Heart right ventricle (tissue), 16 donors: ENCODE measurements around the gene LDB2. TPM values are rescaled to one million over a fixed set of nuclear protein-coding genes. Genes with fewer than 3 reads are reported as not detected.

ENCODE experiments used
- ATAC-seq, 8 donors: fragments of 200-7000 bp; cut with Tn5 transposase; one replicate each; pipeline ENCODE4 v1.9.1; 2020; ENCODE audit warnings: mild to moderate bottlenecking in 8 of 8, moderate library complexity in 8 of 8, moderate number of reproducible peaks in 1 of 8
- DNase-seq, 2 donors: peaks; one replicate each; pipeline ENCODE4 v3.0.0-alpha.2; 2020
- H3K27ac ChIP-seq, 10 donors: fragments of 200-600 bp; sonication (generic) in 2 of 10; one replicate each; pipeline versions ENCODE4 v1.5.0 to v1.8.0; 2020 to 2022; ENCODE audit warnings: mild to moderate bottlenecking in 3 of 10
- H3K27me3 ChIP-seq, 7 donors: fragments of 200-600 bp; one replicate each; pipeline ENCODE4 v1.8.0; 2021 to 2022; ENCODE audit warnings: mild to moderate bottlenecking in 2 of 7
- H3K36me3 ChIP-seq, 9 donors: fragments of 200-600 bp; sonication (generic) in 1 of 9; one replicate each; pipeline versions ENCODE4 v1.5.0 to v1.8.0; 2020 to 2022; ENCODE audit warnings: mild to moderate bottlenecking in 2 of 9
- H3K4me1 ChIP-seq, 9 donors: fragments of 200-600 bp; sonication (generic) in 1 of 9; one replicate each; pipeline versions ENCODE4 v1.5.0 to v1.8.0; 2020 to 2022; ENCODE audit warnings: mild to moderate bottlenecking in 4 of 9
- H3K4me3 ChIP-seq, 10 donors: fragments of 200-600 bp; sonication (generic) in 2 of 10; one replicate each; pipeline versions ENCODE4 v1.5.0 to v1.8.0; 2020 to 2022; ENCODE audit warnings: mild to moderate bottlenecking in 7 of 10, moderate library complexity in 2 of 10
- H3K9me3 ChIP-seq, 11 donors: fragments of 200-600 bp in 10 of 11; sonication (generic) in 2 of 11; one replicate each; pipeline versions ENCODE4 v1.5.0 to v1.8.0; 2013 to 2022; ENCODE audit warnings: mild to moderate bottlenecking in 2 of 11, control low read depth in 1 of 11, moderate library complexity in 1 of 11
- CTCF ChIP-seq, 9 donors: fragments of 200-600 bp; sonication (generic) in 2 of 9; IDR thresholded peaks; one replicate each; pipeline versions ENCODE4 v1.5.0 to v1.8.0; 2021 to 2022; ENCODE audit warnings: antibody characterized with exemption in 9 of 9, mild to moderate bottlenecking in 5 of 9, moderate library complexity in 1 of 9
- WGBS, 2 donors: extraction: QIAGEN DNeasy Blood & Tissue Kit; methylation state at CpG; one replicate each; pipeline ENCODE4 v1.1.7; 2013; ENCODE audit warnings: inconsistent platforms in 1 of 2; 5-methylcytosine and 5-hydroxymethylcytosine counted together
- intact Hi-C, 10 donors: fragments of 100-400 bp; cut with DNase I; formaldehyde crosslinking; loops; one replicate each; pipeline versions ENCODE4 v1.11.1 to v1.14.2; 2022
- polyA plus RNA-seq, 2 donors: library from polyadenylated mRNA; stranded (reverse); fragments of 200-250 nt; gene quantifications; one replicate each; pipeline ENCODE4 v1.2.3, GENCODE V29; 2013
- total RNA-seq, 10 donors: library from RNA; stranded (reverse); fragmentation: NEBNext Ultra II Directional in 3 of 10; extraction: Animal tissue kit (Norgen Biotek cat#: 25700) in 3 of 10; gene quantifications; one replicate each; pipeline versions ENCODE4 v1.2.1 to v1.2.4, GENCODE V29; 2021 to 2023
- donor health status: Arrhythmogenic right ventricular cardiomyopathy.
- donor health status: ischemic (EF 13 %, LVEDD 7.1; RV severe dilation, severe dysfunction).
- donor health status: healthy with polysubstance abuse.
- donor health status: DM: no; HTN: yes; CAD: no.
- donor health status: DM: no; HTN: no; CAD: no.
- donor health status: ischemic (EF 25% LVEDD 6.9; RV normal size, moderate dysfunction).
- donor health status: ischemic (EF 25% LVEDD 5.7; RV mildly dilated, moderate dysfunction).
- donor health status: healthy.
- donor health status: DM: yes; HTN: yes; CAD: no.
- donor health status: Ischemic cardiomyopathy.
- donor health status: ischemic (EF 35%, LVEDD 5.7; RV mildly dilated, moderate dysfunction).
- donor health status: nonischemic (EF 11% LVEDD 7.7; RV severe dilation, severe dysfunction).
- donor health status: DM: yes; HTN: yes; CAD: no.
- donor health status: PGD.
- donor health status: ischemic (EF 29% LVEDD 5.4; RV normal size, mild dysfunction).
- donor health status: nonischemic (EF 23%, LVEDD 6.1; RV moderate dilation, normal function).

The LDB2 gene
- total and polyA plus RNA-seq, 12 donors = 14.5 to 43.3 (median 23.5) TPM

DNA sequence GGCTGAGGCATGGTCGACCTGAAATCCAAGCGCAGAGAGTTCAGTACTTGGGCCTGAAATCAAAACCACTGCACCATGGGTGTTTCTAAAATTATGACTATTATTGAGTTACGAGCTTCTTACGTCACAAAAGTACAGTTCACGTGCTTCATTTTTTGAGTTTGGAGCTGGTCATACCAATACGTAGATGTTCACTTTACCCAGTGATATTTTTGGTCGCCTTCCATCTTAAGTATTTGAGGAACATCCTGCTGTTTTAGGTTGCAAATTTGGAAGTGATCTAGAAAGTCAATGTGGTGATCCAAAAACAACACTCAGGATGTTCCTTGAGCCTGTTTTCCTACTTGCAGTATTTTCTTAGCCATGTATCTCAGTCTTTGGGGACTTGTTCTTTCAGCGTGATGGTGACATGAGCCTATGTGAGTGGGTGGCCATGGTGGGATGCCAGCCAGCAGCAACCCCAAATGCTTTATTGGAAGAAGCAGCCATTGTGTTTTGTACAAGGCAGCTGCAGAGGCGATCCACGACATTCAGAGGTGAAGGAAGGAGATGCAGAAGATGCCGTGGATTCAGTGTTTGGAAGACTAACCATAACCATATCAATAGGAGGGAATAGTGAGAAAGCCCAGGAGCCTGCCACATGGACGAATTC lies 28.7 kb downstream of the LDB2 start:
- WGBS, 2 donors = 76 to 84% methylated on average over 12 of the region's 12 CpGs
- peak overlapping the region in 4 of 10 donors; percentile 5 to 42 (median 27) for H3K27ac ChIP-seq

DNA sequence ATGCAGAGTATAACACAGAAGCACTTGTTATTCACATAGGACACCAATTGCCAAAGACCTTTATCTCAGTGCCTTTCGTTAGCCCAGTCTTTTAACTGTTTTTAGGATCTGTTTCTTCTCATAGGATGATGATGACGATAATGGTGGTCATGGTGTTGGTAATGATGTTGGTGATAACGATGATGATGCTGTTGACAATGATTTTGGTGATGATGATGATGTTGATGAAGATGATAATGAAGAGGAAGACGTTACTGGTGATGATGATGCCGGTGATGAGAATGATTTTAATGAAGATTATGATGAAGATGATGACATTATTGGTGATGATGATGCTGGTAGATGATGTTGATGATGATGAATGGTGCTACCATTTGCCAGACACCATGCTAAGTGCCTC lies 29.8 kb downstream of the LDB2 start:
- ATAC-seq = no peak
- peaks cover 0 to 55% (median 21%) of the 10 kb centered on the region in 9 donors for H3K4me1 ChIP-seq
- no peak overlapping the region for H3K4me3 ChIP-seq
- no peak overlapping the region for H3K27ac ChIP-seq
- TF ChIP-seq CTCF (IDR thresholded peaks at IDR 0.05) = no peak
- H3K27me3 ChIP-seq = no peaks in the 10 kb centered on the region
- no peaks in the 10 kb centered on the region for H3K9me3 ChIP-seq
- DNase-seq = no peak
- intact Hi-C loops = no loop called here
- no peaks in the 10 kb centered on the region for H3K36me3 ChIP-seq
- WGBS, 2 donors = 87 to 97% methylated on average over 5 of the region's 5 CpGs

More for the DNA sequence above, 28.7 kb downstream of the LDB2 start:
- TF ChIP-seq CTCF (IDR thresholded peaks at IDR 0.05) = no peak
- no peaks in the 10 kb centered on the region for H3K36me3 ChIP-seq
- no peaks in the 10 kb centered on the region for H3K9me3 ChIP-seq
- H3K4me3 ChIP-seq = no peak overlapping the region
- peaks cover 0 to 45% (median 18%) of the 10 kb centered on the region in 9 donors for H3K4me1 ChIP-seq
- peak in 5 of 8 donors; percentile 29 to 53 (median 34) for ATAC-seq
- DNase-seq = no peak
- no peaks in the 10 kb centered on the region for H3K27me3 ChIP-seq
- intact Hi-C loops = loop anchor here in 1 of 10 donors (2.0 kb wide), 1 partner anchor 15 kb away; no protein-coding TSS in a partner anchor

- intact Hi-C loops = no loop called here
- H3K4me3 ChIP-seq = no peak overlapping the region
- no peak for DNase-seq
- WGBS, 2 donors = 28 to 52% methylated on average over 2 of the region's 2 CpGs
- no peaks in the 10 kb centered on the region for H3K27me3 ChIP-seq
- peaks cover 0 to 56% (median 20%) of the 10 kb centered on the region in 9 donors for H3K4me1 ChIP-seq
- TF ChIP-seq CTCF (IDR thresholded peaks at IDR 0.05) = no peak
- ATAC-seq = no peak
- H3K36me3 ChIP-seq = no peaks in the 10 kb centered on the region
- H3K27ac ChIP-seq = peak overlapping the region in 3 of 10 donors; percentile 59 to 87 (median 86)
- no peaks in the 10 kb centered on the region for H3K9me3 ChIP-seq
Measured at GRCh38 chr4:16867827-16868226, 30.6 kb downstream of the LDB2 start.

DNA sequence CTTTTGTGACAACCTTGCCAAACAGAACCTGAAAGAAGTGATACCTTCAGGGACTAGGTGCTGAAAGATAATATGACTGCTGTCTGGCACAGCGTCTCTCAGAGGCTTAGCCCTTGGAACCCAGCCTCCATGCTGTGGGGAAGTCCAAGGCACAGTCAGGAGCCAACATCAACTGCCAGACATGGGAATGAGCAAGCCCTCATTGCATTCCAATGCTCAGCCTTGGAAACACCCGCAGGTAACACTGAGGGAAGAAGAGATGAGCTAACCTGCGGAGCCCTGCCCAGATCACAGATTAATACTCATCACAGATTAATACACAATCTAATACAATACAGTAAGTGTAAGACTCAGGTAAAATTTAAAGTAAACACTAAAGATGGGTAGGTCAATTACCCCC lies 31.5 kb downstream of the LDB2 start:
- H3K4me3 ChIP-seq = no peak overlapping the region
- no peaks in the 10 kb centered on the region for H3K9me3 ChIP-seq
- DNase-seq (no peak), ATAC-seq (no peak)
- 87 to 88% methylated on average over 3 of the region's 3 CpGs for WGBS, 2 donors
- H3K27me3 ChIP-seq = no peaks in the 10 kb centered on the region
- TF ChIP-seq CTCF (IDR thresholded peaks at IDR 0.05) = no peak
- H3K4me1 ChIP-seq = peaks cover 0 to 60% (median 17%) of the 10 kb centered on the region in 9 donors
- no peaks in the 10 kb centered on the region for H3K36me3 ChIP-seq
- intact Hi-C loops = no loop called here
- H3K27ac ChIP-seq = peak overlapping the region in 9 of 10 donors; percentile 46 to 87 (median 59)
